G401 (cell line): ENCODE data around the gene USP13. TPM values are rescaled to one million over a fixed set of nuclear protein-coding genes. Genes with fewer than 3 reads are reported as not detected.

Experiments used
- DNase-seq: peaks from one replicate; pipeline ENCODE4 v3.0.0-alpha.2; 2015; ENCODE audit warnings: low spot score
- in situ Hi-C: cut with HindIII; loops from 2 replicates; pipeline ENCODE4 v1.10.0; 2016; ENCODE audit warnings: low sequenced_read_pairs, mixed read lengths
- total RNA-seq: library from RNA; depleted of rRNA; stranded (reverse); fragments of >200 nt; shearing (Covaris generic); gene quantifications from 2 replicates; pipeline ENCODE4 v1.2.3, GENCODE V29; 2014; rRNA removed

USP13 gene
- total RNA-seq, 1 experiment from 2014 or later: 13.3 TPM

- DNase-seq: no peak
These were observed 169.5 kb downstream of the USP13 start for GRCh38 chr3:179822296-179822695.

GRCh38 chr3:179825527-179826246, 172.8 kb downstream of the USP13 start:
- DNase-seq: no peak
- in situ Hi-C loops: no loop called here

More at GRCh38 chr3:179822296-179822695, 169.5 kb downstream of the USP13 start:
- in situ Hi-C loops: no loop called here

GRCh38 chr3:179826247-179826637, 173.4 kb downstream of the USP13 start:
- in situ Hi-C loops: no loop called here
- no peak for DNase-seq

- DNase-seq: no peak
- in situ Hi-C loops: no loop called here
These were observed 175.9 kb downstream of the USP13 start for GRCh38 chr3:179828738-179829137.

GRCh38 chr3:179829401-179829800, 176.6 kb downstream of the USP13 start:
- in situ Hi-C loops: no loop called here
- no peak for DNase-seq

- in situ Hi-C loops: no loop called here
- DNase-seq: no peak
These were observed 179.6 kb downstream of the USP13 start for GRCh38 chr3:179832333-179832854.

- in situ Hi-C loops: no loop called here
- DNase-seq: no peak
These were observed 180.5 kb downstream of the USP13 start for GRCh38 chr3:179833294-179833693.

- in situ Hi-C loops: no loop called here
- no peak for DNase-seq
These were observed 184.5 kb downstream of the USP13 start for GRCh38 chr3:179837374-179837773.

Other genes with a start within 250 kb of the USP13 start
- gene GNB4, start 201.6 kb upstream of the USP13 start, total RNA-seq: 36.4 and 54.4 TPM in 2 replicates
- gene ACTL6A, start 90.1 kb upstream of the USP13 start, total RNA-seq: 84.7 and 120 TPM in 2 replicates
- 70.3 and 115 TPM in 2 replicates for gene MRPL47, start 48.4 kb upstream of the USP13 start, total RNA-seq
- gene NDUFB5, start 48.2 kb upstream of the USP13 start, total RNA-seq: 241 and 256 TPM in 2 replicates